ENCODE results near the gene CDK14.

DNA sequence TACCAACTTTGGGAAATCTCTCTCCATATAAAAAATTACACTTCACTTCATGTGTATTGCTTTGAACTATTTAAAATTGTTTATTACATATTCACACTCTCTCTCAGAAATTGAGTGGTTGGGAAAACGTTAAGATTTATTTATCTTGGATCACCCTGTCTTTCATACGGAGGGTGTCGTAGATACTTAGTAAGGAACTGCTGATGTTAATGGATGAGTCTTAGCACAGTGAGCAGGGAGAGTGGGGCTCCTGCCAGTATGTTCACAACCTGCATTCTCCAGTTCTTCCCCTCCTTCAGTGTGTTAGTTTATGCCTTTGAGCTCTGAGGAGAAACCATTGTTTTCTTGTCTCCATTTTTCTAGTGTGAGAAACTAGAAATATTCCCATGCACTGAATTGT lies 67.1 kb downstream of the CDK14 start:
- TF ChIP-seq EZH2 (IDR thresholded peaks at IDR 0.05) (no peak), FOXP2 (optimal IDR thresholded peaks at IDR 0.05; ENCODE audit: control extremely low read depth, extremely low read length, insufficient read depth) (no peak), POLR2AphosphoS5 (IDR thresholded peaks at IDR 0.05; ENCODE audit: borderline replicate concordance, low read depth, low read length) (no peak)

Measured in SK-N-MC (cell line).